GM10248 (cell line): ENCODE data around the gene ABCA13.
"Not testable (repeated sequence)": the region's sequence is repeated elsewhere in the genome, so short reads cannot be mapped to it uniquely, and the experiment has no call there.

Source experiments
- CTCF ChIA-PET: fragments of 300-600 bp; sonication (Branson Sonifier 250); formaldehyde crosslinking; extraction: SDS; loops from one replicate; lab custom pipeline; 2021; ENCODE audit warnings: antibody characterized with exemption; lab: Yijun Ruan, JAX
- POLR2A ChIA-PET: fragments of 350-650 bp; sonication (Branson Sonifier 250); formaldehyde crosslinking; extraction: SDS; loops from one replicate; lab custom pipeline; 2020; ENCODE audit warnings: antibody characterized with exemption; lab: Yijun Ruan, JAX
- DNase-seq: peaks from one replicate; pipeline ENCODE4 v3.0.0; 2012; ENCODE audit errors: extremely low spot score
- CTCF ChIP-seq: IDR thresholded peaks from 2 replicates; pipeline ENCODE4 v1.5.1; 2012; ENCODE audit warnings: mild to moderate bottlenecking, low read depth; ENCODE audit errors: extremely low read depth, missing control alignments, control extremely low read depth

ABCA13 gene

GRCh38 chr7:48193421-48193820 lies 22.2 kb downstream of the ABCA13 start:
- ChIA-PET POLR2A (no interaction called here), CTCF (no interaction called here)
- no peak for DNase-seq
- no peak for TF ChIP-seq CTCF

DNA sequence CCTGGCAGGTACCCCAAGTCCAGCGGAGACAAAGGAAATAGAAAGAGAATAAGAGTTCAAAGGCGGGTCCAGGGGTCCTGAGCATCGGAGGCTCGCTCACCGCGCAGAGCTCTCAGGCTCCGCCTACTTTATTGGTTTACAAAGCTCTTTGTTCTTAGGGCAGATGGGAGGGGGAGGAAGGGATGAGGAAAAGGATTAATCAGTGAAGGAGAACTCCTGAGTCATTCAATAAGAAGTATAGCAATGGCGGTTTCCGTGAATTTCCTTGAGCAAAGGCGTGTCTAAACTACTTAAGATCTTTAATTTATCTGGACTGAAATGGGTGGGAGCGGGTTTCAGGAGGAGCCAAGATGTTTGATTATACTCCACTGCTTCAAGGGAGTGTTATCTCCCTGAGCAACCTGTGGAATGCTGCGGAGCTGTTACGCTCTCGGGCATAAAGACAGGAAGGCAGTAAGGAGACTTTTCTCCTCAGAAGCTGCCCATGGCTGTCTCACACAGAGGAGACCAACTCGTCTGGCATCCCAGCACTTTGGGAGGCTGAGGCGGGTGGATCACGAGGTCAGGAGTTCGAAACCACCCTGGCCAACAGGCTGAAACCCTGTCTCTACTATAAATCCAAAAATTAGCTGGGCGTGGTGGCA lies 29.8 kb downstream of the ABCA13 start:
- POLR2A ChIA-PET, CTCF ChIA-PET: not testable (repeated sequence)

DNA sequence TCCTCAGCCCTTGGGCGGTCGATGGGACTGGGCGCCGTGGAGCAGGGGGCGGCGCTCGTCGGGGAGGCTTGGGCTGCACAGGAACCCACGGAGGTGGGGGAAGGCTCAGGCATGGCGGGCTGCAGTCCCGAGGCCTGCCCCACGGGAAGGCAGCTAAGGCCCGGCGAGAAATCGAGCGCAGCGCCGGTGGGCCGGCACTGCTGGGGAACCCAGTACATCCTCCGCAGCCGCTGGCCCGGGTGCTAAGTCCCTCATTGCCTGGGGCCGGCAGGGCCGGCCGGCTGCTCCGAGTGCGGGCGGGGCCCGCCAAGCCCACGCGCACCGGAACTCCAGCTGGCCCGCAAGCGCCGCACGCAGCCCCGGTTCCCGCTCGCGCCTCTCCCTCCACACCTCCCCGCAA lies 31.7 kb downstream of the ABCA13 start:
- CTCF ChIA-PET, result interaction anchor here (0.9 to 1.1 kb wide), 2 partner anchors 26 to 93 kb away, joined by 3 read pairs; no protein-coding TSS in a partner anchor
- POLR2A ChIA-PET, DNase-seq: not testable (repeated sequence)

More for the DNA sequence above, 29.8 kb downstream of the ABCA13 start:
- not testable (repeated sequence) for DNase-seq

DNA sequence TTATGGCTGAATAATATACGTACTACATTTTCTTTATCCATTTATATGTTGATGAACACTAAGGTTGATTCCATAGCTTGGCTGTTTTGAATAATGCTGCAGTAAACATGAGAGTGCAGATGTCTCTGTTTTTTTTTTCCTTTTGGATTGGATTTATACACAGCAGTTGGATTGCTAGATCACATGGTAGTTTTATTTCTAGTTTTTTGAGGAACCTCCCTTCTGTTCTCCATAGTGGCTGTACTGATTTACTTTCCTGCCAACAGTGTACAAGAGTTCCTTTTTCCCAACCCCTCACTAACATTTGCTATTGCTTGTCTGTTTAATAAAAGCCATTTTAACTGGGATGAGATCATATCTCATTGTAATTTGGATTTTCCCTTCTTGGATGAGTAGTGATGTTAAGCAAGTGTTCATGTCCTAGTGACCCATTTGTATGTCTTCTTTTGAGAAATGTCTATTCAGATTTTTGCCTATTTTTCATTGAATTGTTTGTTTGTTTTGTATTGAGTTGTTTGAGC lies 36.0 kb downstream of the ABCA13 start:
- TF ChIP-seq CTCF, result no peak
- ChIA-PET CTCF (no interaction called here), POLR2A (no interaction called here)
- no peak for DNase-seq

GRCh38 chr7:48209004-48209600 lies 37.8 kb downstream of the ABCA13 start:
- ChIA-PET POLR2A (no interaction called here), CTCF (no interaction called here)
- TF ChIP-seq CTCF, result no peak
- DNase-seq, result no peak

DNA sequence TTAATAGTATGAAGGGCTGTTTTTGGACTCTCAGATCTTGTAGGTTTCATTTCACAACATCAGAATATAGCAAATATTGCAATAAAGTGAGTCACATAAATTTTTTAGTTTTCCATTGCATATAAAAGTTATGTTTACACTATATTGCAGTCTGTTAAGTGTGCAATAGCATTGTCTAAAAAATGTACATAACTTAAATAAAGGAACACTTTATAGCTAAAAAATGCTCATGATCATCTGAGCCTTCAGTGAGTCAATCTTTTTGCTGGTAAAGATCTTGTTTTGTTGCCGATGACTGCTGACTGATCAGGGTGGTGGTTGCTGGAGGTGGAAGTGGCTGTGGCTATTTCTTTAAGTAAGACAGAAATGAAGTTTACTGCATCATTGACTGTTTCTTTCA lies 42.0 kb downstream of the ABCA13 start:
- no peak for TF ChIP-seq CTCF

GRCh38 chr7:48217266-48217665 lies 46.0 kb downstream of the ABCA13 start:
- no peak for TF ChIP-seq CTCF
- DNase-seq, result no peak
- CTCF ChIA-PET, result interaction anchor here (1.2 kb wide), 1 partner anchor 17 kb away, joined by 3 read pairs; no protein-coding TSS in a partner anchor
- POLR2A ChIA-PET, result no interaction called here

More for the DNA sequence above, 42.0 kb downstream of the ABCA13 start:
- DNase-seq, result no peak
- CTCF ChIA-PET, result no interaction called here
- POLR2A ChIA-PET, result no interaction called here
